HG03439 (cell line): ENCODE measurements around the gene SBF2.
A peak's percentile ranks its signal among the peaks of the same experiment; 100 is the strongest.

ENCODE experiments used
- ATAC-seq: cut with Tn5 transposase; IDR thresholded peaks from one replicate; pipeline ENCODE4 v1.9.1; 2021; ENCODE audit warnings: mild to moderate bottlenecking, moderate library complexity; ENCODE audit not compliant: unreplicated experiment

The SBF2 gene

DNA sequence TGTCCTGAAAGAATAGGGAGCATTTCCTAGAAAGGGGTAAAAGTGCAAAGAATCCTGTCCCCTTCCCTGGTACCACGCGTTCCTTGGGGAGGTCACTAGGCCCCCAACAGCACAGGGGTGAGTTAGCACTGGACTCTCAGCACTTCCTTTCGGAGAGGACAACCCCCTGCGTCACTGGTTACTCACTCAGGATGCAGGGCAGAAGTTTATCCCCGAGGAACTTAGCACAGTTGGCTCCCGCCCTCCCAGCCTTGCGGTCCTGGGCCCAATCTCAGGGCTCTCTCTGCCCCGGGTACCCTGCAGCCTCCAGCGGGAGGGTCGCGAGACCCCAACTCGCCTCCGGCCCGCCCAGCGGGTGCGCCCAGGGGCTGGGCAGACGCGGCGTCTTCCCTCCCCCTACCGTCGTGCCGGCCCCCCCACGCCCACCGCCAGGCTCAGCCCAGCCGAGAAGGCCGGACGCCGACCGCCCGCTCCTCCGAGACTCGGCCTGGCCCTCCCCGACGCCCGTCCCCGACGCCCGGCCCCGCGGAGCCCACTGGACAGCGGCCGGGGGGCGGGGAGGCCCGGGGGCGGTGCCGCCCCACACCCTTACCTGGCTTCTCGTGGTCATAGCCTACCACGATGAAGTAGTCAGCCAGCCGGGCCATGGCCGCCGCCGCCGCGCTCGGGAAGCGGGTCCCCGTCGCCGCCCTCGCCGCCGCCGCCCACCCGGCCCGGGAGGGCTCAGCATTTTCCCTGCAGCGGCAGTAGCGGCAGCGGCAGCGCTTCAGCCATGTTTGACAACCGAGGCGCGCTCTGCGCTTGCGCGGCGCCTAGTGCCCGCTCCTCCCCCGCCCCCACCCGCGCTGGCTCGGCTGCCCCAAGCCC is at the start of gene SBF2:
Gene SBF2 (minus strand): TSS at position 797 of the 867 bp plus-strand sequence. CDS start 150 bp downstream, at position 647.
- ATAC-seq = peak; percentile 46

DNA sequence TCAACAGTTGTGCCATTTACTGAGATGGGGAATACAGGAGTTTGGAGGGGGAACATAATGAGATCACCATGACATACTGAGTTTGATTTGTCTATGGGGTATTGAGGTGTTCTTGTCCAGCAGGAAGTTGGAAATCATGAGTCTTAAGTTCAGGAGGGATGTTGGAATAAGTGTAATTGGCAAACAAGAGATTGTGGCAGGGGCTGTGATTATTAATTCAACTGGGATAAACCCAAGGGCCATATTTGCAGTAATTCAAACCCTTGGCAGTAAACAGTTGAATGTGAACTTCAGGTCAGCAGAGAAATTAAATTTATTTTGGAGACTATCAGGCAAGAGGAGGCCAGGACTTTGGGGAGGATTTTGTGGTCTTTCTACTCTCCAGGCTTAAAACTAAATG is 44.3 kb upstream of the SBF2 start:
- no peak for ATAC-seq

DNA sequence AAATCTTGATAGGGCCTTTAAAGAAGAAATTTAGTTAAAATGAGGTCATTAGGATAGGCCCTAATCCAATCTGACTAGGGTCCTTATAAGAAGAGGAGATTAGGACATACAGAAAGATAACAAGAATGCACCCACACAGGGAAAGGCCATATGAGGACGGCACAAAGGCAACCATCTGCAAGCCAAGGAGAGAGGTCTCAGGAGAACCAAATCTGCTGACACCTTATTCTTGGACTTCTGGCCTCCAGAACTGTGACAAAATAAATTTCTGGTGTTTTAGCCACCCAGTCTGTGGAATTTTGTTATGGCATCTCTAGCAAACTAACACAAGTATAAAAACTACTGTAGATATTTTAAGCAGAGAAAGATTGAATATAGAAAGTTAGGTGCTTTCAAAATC is 39.5 kb upstream of the SBF2 start:
- ATAC-seq = no peak

GRCh38 chr11:10331548-10332289 is 37.7 kb upstream of the SBF2 start:
- no peak for ATAC-seq

- no peak for ATAC-seq
Measured at GRCh38 chr11:10329935-10330334, 35.9 kb upstream of the SBF2 start.

DNA sequence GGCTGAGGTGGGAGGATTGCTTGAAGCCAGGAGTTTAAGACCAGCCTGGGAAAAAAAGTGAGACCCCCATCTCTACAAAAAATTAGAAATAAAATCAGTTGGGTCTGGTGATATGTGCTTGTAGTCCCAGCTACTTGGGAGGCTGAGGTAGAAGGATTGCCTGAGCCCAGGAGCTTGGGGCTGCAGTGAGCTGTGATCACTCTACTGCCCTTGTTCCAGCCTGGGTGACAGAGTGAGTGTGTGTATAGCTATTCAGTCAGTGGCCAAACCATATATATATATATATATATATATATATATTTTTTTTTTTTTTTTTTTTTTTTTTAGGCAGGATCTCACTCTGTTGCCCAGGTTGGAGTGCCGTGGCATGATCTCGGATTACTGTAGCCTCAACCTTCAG is 35.3 kb upstream of the SBF2 start:
- no peak for ATAC-seq

DNA sequence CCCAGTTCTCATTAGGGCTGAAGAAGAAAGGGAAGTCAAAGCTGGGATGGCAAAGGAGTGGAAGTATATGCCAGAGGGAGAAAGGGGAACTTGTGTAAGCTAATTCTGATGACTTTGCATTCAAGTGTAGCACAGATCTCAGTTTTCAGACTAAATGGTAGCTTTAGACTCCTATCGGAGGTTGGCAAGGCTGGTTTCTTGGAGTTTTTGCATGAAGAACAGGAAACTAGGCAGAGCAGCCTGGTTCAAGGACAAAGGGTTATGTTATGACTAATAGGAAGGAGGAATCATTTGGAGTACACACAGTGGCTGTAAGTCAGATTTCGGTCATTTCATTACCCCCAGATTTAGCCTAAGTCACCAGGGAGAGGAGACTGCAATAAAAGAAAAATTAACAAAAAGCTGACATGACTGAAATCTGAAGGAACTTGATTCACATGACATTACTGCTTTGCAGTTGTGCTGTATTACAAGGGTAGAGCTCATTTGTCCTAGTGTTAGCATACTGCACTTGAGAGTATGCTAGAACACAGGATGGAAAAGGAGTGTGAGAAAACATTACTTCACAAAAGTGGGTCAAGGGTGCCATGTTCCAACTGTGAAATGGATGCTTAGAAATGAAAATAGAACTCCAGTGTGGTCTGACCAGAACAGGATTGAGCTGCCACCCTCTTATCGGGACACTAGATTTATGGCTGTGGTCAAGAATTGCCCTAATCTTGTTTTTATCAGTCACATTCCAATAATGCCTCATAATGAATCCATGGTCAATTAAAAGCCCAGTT is 34.5 kb upstream of the SBF2 start:
- no peak for ATAC-seq

DNA sequence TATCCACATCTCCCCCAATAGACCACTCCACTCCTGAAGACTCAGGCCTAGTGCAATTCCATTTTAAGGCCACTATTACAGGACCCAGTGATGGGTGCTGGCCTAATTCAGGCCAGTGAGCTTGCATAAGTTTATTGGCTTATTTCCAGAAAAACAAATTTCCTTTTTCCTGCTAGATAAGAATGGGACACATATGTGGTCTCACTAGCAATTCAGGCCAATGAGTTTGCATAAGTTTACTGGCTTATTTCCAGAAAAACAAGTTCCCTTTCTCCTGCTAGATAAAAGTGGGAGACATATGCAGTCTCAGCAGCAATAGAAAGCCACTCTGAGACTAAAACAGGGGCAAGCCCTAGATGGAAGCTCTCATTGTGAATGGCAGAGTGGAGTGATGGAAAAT is 33.2 kb upstream of the SBF2 start:
- ATAC-seq = no peak

- no peak for ATAC-seq
Measured at GRCh38 chr11:10326012-10326964, 32.3 kb upstream of the SBF2 start.

DNA sequence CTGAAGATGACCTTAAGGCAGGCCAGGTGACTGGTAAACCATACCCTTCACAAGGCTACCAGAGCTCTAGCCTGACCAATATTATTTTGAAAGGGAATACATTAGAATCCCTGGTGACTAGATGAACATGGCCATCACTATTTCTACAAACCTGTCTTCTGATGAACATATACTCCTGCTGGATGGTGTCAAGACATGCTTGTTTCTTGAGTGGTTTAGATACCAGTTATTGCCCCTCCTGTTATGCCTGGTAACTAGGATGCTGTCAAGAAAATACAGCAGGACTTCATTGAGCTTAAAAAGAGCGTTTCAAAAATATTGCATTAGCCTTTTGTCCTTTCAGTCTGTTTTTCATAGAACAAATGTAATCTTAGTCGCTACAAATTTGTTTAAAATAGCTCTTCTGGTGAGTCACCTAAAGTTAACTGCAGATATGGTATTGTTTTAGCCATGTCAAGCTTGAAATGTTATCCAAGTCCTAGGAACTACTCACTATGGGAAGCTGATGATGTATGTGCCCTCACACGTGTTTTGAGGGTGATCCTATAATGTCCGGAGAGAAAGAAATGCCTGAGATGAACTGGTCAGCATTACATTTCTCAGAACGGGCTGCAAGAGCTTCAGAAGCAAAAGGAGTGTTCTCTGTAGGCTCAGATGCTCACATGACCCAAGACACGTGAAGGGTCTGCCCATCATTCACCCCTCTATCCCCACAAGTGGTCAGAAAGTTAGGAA is 31.4 kb upstream of the SBF2 start:
- no peak for ATAC-seq

- ATAC-seq = no peak
Measured at GRCh38 chr11:10324474-10324873, 30.5 kb upstream of the SBF2 start.

GRCh38 chr11:10323793-10324170 is 29.8 kb upstream of the SBF2 start:
- no peak for ATAC-seq

DNA sequence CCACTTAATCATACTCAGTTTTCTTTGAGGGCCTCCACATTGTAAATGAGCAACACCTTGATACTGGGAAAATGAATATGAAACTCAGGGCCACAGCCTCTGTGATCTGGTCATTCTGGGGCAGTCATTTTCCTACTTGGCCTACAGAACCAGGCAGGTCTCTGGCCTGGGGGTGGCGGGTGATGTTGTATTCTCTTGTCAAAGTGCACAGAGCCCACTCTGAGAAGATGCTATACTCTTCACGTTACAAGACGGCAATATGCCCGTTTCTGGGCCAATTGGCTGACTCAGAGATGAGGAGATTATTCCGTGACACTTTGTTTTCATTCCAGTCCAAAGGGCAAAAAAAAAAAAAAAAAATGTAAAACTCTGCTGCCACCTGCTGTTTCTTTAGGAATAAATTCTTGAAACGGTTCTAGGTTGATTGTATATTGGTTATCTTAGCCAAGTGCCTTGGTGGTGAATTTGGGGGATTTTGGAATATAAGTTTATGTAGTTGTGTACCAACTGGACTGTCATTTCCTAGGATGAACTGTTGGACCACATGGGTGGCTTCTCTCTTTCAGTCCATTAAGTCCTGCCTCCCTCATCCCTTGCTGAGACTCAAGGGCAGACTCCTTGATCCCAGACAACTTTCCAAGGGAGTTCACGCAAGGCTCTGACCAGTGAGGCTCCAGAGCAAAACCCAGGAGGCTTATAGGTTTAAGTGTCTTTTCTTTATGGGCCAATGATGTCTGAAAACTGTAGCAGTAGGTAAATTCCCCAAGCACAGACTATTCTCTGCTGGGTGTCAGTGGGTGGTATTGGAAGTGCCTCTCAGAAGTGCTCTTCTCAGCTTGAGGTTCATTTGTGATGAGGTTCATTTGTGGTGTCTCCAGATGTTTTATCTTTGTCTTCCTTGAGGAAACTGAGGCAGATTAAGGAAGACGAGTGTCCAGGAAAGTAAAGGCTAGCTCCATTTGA is 29.1 kb upstream of the SBF2 start:
- no peak for ATAC-seq

GRCh38 chr11:10322401-10322800 is 28.4 kb upstream of the SBF2 start:
- ATAC-seq = no peak

DNA sequence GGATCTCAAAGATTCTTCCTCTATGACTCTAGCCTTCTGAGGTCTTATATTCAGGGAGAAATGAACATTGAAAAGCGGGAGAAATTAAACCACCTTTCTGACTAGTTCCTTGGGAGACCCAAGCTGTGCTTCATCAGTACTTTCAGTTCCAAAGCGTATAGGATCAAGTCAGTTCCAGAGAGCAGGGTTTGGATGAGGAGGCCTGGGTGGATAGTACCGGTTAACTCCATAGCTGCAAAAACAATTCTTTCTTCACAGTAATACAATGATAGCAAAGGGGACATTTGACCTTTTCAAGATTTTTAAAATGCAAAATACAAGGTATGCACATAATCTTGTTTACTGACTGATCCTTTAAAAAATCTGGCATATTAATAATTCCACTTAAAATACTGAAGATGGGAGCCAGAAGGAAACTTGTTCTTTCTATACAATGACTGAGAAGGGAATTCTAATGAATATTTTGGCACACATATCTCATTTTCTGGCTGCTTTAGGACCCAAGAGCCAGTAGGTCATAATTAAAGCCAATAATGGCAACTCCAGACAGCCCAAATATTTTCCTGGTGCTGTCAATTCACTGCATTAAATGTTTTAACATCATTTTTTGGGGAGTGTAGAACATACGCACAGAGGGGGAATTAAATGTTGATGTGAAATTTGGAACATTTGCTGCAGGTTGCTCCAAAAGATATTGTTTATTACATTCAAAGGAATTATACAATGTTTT is 26.9 kb upstream of the SBF2 start:
- no peak for ATAC-seq

DNA sequence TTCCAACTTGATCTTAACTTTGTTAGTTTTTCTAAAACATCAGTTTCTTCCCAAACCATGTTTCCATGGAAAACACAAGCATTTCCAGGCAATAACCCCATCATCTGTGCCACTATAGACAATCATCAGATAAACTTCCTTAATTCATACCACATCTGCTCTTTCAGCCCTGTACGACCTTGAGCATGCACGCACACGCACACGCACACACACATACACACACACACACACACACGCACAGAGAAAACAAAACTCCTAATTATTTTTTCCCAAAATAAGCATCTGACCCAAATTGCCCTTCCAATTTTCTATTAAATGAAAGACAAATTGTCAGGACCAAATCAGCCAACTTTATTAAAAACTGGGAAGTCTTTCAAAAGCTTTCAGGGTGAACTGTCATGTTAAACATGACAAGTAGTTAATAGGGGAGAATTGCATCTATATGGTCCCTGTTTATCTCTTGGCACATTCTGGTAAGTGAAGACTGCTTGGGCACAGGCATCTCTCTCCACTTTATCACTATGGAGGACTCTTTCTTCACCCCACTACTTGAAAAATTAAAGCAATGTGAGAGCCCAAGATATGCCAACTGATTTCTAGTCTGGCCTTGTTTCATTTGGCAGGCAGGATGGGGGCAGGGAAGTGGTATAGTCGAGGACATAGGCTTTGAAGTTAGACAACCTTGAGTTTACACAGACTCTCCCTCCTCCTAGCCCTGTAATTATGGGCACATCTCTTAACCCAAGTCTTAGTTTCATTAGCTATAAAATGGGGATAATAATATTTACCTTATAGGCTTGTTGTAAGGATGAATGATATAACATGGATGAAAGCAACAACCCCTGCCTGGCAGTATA is 25.9 kb upstream of the SBF2 start:
- ATAC-seq = no peak

DNA sequence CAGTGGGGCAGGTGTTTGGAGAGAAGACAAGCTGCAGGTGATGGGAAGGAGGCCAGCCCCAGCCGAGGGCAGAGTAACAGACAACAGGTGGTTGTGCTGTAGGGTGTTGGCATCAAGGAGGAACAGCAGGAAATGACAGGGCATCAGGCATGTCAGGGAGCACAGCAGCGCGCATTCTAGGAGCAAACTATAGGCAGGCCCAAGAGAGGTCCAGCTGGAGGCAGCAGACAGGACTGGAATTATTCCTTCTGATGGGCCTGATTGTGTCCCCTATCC is 24.4 kb upstream of the SBF2 start:
- ATAC-seq = no peak
